Astrocyte of the cerebellum (primary cell): ENCODE measurements around the gene CSTPP1.
A peak's percentile ranks its signal among the peaks of the same experiment; 100 is the strongest.

Experiments
- DNase-seq: peaks from one replicate; pipeline ENCODE4 v3.0.0-alpha.2; 2011; ENCODE audit warnings: low read depth
- H3K4me3 ChIP-seq: 2 replicates; pipeline ENCODE4 v1.5.1; 2011; ENCODE audit warnings: mild to moderate bottlenecking, low read depth, low read length, moderate library complexity
- CTCF ChIP-seq: IDR thresholded peaks from 2 replicates; pipeline ENCODE4 v1.5.1; 2012; ENCODE audit warnings: low read length, low read depth, moderate library complexity, mild to moderate bottlenecking; ENCODE audit errors: missing control alignments
- in situ Hi-C: cut with HindIII; loops from 2 replicates; pipeline ENCODE4 v1.10.0; 2017; ENCODE audit warnings: low sequenced_read_pairs

Gene CSTPP1

DNA sequence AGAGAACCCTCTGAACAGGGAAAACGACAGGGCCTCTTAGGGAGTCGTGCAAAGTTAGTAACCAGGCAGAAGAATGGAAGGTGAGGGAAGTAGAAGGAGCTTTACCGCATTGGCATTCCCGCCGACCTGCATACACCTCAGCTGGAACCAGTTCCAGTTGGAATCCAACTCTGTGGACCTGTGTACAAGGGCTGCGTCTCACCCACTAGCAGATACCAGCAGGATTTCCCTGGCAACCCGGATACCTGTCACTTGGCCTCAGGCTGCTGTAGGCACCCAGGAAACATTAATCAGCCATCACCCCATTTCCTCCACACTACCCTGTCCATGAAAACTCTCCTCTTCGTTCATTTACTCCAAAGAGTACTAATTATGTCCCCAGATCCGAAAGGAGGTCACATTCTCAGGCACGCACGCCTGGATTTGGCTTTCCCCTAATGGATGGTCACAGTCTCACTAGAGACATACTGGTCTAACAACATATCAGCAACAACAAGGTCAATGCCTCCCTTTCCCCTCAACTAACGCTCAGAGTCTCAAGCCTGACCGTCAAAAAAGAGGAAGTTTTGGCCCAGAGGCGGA lies 239.3 kb downstream of the CSTPP1 start:
- no peak for DNase-seq
- no peak for TF ChIP-seq CTCF
- in situ Hi-C loops = no loop called here
- peak overlapping the region; percentile 100 for H3K4me3 ChIP-seq

- TF ChIP-seq CTCF = no peak
- DNase-seq = peak; percentile 88
- H3K4me3 ChIP-seq = peak within 1 kb of the TSS; percentile 100
- in situ Hi-C loops = no loop called here
Measured at GRCh38 chr11:47176328-47177228, 240.0 kb downstream of the CSTPP1 start, which contains the start of gene ARFGAP2. TSS of gene ARFGAP2 (minus strand) at chr11:47176879. CDS start at chr11:47176853, 26 bp downstream.

- in situ Hi-C loops = no loop called here
- peak overlapping the region; percentile 100 for H3K4me3 ChIP-seq
- TF ChIP-seq CTCF = peak; percentile 58
- peak; percentile 48 for DNase-seq
Measured at GRCh38 chr11:47177229-47177845, 240.8 kb downstream of the CSTPP1 start.

- DNase-seq = no peak
- in situ Hi-C loops = no loop called here
- H3K4me3 ChIP-seq = no peak overlapping the region
- no peak for TF ChIP-seq CTCF
Measured at GRCh38 chr11:47177846-47178245, 241.3 kb downstream of the CSTPP1 start.

DNA sequence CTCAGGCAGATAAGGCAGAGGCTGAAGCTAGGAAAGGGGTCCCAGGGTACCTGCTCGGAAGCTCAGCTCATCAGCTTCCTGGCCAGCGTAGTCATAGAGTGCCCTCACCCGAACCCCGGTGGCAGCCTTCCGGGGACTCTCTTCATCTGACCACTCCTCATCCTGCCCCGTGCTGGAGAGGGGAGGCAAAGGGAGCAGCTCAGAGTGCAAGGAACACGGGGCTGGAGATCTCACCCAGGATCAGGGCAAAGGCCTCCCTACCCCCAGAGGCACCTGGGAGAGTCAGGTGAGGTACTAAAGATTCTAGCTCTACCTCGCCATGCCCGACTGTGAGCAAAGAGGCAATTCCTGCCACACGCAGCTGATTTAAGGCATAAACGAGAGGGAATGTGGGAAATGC lies 241.8 kb downstream of the CSTPP1 start:
- no peak for DNase-seq
- no peak overlapping the region for H3K4me3 ChIP-seq
- in situ Hi-C loops = no loop called here
- TF ChIP-seq CTCF = no peak
